ENCODE results near the gene HBS1L.

HBS1L gene

GRCh38 chr6:135030532-135031178 is 24.0 kb downstream of the HBS1L start:
- no peak for DNase-seq

- no peak for DNase-seq
Measured at GRCh38 chr6:135030056-135030473, 24.6 kb downstream of the HBS1L start.

GRCh38 chr6:135025775-135026174 is 28.8 kb downstream of the HBS1L start:
- DNase-seq: no peak

GRCh38 chr6:135025175-135025574 is 29.4 kb downstream of the HBS1L start:
- no peak for DNase-seq

GRCh38 chr6:135022050-135022697 is 32.4 kb downstream of the HBS1L start:
- DNase-seq: no peak

- DNase-seq: no peak
Measured at GRCh38 chr6:135021310-135022049, 33.1 kb downstream of the HBS1L start.

GRCh38 chr6:135018941-135019340 is 35.7 kb downstream of the HBS1L start:
- DNase-seq: no peak

- no peak for DNase-seq
Measured at GRCh38 chr6:135018052-135018451, 36.6 kb downstream of the HBS1L start.

GRCh38 chr6:135014353-135014832 is 40.2 kb downstream of the HBS1L start:
- no peak for DNase-seq

GRCh38 chr6:135013211-135013610 is 41.4 kb downstream of the HBS1L start:
- DNase-seq: no peak

GRCh38 chr6:135012764-135013163 is 41.9 kb downstream of the HBS1L start:
- DNase-seq: no peak

GRCh38 chr6:135012349-135012748 is 42.3 kb downstream of the HBS1L start:
- DNase-seq: no peak

- no peak for DNase-seq
Measured at GRCh38 chr6:135008941-135009290, 45.7 kb downstream of the HBS1L start.

GRCh38 chr6:135008072-135008940 is 46.3 kb downstream of the HBS1L start:
- DNase-seq: no peak

GRCh38 chr6:135006386-135006914 is 48.2 kb downstream of the HBS1L start:
- DNase-seq: peak in 1 of 2 experiments; percentile 11

- DNase-seq: no peak
Measured at GRCh38 chr6:135004399-135004798, 50.2 kb downstream of the HBS1L start.

GRCh38 chr6:135002974-135003703 is 51.5 kb downstream of the HBS1L start:
- no peak for DNase-seq

GRCh38 chr6:135002229-135002844 is 52.3 kb downstream of the HBS1L start:
- peak in 1 of 2 experiments; percentile 28 for DNase-seq

- DNase-seq: no peak
Measured at GRCh38 chr6:134999107-134999506, 55.5 kb downstream of the HBS1L start.

- DNase-seq: peak in 1 of 2 experiments; percentile 59
Measured at GRCh38 chr6:134997133-134997995, 57.3 kb downstream of the HBS1L start.

Measured in NCI-H524 (cell line).